OCI-LY7 (cell line): Measurements from ENCODE around the gene DTNA.

Experiments
- EZH2phosphoT487 ChIP-seq: fragments of 200-600 bp; sonication (generic); IDR thresholded peaks from 2 replicates; pipeline ENCODE4 v1.6.1; 2018; ENCODE audit warnings: low read depth, borderline replicate concordance, mild to moderate bottlenecking, mixed run types, antibody characterized with exemption, low read length, moderate library complexity, mixed read lengths
- TF ChIP-seq, protein P1 (sequence below): fragments of 200-600 bp; sonication (generic); conservative IDR thresholded peaks from 2 replicates; pipeline ENCODE4 v1.5.1; 2014; ENCODE audit warnings: mild to moderate bottlenecking, antibody characterized with exemption, low read length, moderate library complexity, mixed read lengths

- TF ChIP-seq, protein P1, sequence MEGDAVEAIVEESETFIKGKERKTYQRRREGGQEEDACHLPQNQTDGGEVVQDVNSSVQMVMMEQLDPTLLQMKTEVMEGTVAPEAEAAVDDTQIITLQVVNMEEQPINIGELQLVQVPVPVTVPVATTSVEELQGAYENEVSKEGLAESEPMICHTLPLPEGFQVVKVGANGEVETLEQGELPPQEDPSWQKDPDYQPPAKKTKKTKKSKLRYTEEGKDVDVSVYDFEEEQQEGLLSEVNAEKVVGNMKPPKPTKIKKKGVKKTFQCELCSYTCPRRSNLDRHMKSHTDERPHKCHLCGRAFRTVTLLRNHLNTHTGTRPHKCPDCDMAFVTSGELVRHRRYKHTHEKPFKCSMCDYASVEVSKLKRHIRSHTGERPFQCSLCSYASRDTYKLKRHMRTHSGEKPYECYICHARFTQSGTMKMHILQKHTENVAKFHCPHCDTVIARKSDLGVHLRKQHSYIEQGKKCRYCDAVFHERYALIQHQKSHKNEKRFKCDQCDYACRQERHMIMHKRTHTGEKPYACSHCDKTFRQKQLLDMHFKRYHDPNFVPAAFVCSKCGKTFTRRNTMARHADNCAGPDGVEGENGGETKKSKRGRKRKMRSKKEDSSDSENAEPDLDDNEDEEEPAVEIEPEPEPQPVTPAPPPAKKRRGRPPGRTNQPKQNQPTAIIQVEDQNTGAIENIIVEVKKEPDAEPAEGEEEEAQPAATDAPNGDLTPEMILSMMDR = no peak
- TF ChIP-seq EZH2phosphoT487 = no peak
These were observed 7.3 kb upstream of the DTNA start for GRCh38 chr18:34702814-34703213.
